H9 (cell line): ENCODE data around the gene SAMM50. TPM values are rescaled to one million over a fixed set of nuclear protein-coding genes. Genes with fewer than 3 reads are reported as not detected.

ENCODE experiments used
- DNase-seq: peaks from one replicate; pipeline ENCODE4 v3.0.0-alpha.2; 2017
- H2AFZ ChIP-seq: one replicate; pipeline ENCODE4 v1.6.1; 2013; ENCODE audit warnings: mild to moderate bottlenecking, low read length, control low read depth, moderate library complexity
- H2AK5ac ChIP-seq: 2 replicates; pipeline ENCODE4 v1.6.1; 2013; ENCODE audit warnings: low read length, control low read depth, mixed read lengths; ENCODE audit not compliant: insufficient read length
- H2BK120ac ChIP-seq: one replicate; pipeline ENCODE4 v1.6.1; 2013; ENCODE audit warnings: low read depth, mild to moderate bottlenecking, low read length, control low read depth, inconsistent platforms; ENCODE audit not compliant: poor library complexity, severe bottlenecking
- H2BK12ac ChIP-seq: 2 replicates; pipeline ENCODE4 v1.6.1; 2013; ENCODE audit warnings: low read length, control low read depth, mixed read lengths, low read depth; ENCODE audit not compliant: insufficient read length
- H2BK15ac ChIP-seq: 2 replicates; pipeline ENCODE4 v1.6.1; 2013; ENCODE audit warnings: low read depth, low read length, control low read depth
- H2BK20ac ChIP-seq: one replicate; pipeline ENCODE4 v1.6.1; 2013; ENCODE audit warnings: low read depth, mild to moderate bottlenecking, low read length, control low read depth, inconsistent platforms; ENCODE audit not compliant: poor library complexity, severe bottlenecking
- H2BK5ac ChIP-seq: 2 replicates; pipeline ENCODE4 v1.6.1; 2013; ENCODE audit warnings: low read length, control low read depth, mixed read lengths; ENCODE audit not compliant: insufficient read length
- H3K14ac ChIP-seq: 2 replicates; pipeline ENCODE4 v1.6.1; 2013; ENCODE audit warnings: low read length, control low read depth; ENCODE audit not compliant: insufficient read depth
- H3K18ac ChIP-seq: 2 replicates; pipeline ENCODE4 v1.6.1; 2013; ENCODE audit warnings: low read depth, mild to moderate bottlenecking, mixed read lengths, low read length, control low read depth; ENCODE audit not compliant: insufficient read length
- H3K23ac ChIP-seq: 2 replicates; pipeline ENCODE4 v1.6.1; 2013; ENCODE audit warnings: low read length, control low read depth, mixed read lengths, low read depth; ENCODE audit not compliant: insufficient read length
- H3K23me2 ChIP-seq: 2 replicates; pipeline ENCODE4 v1.6.1; 2013; ENCODE audit warnings: low read depth, mild to moderate bottlenecking, mixed read lengths, low read length, control low read depth; ENCODE audit not compliant: insufficient read length, poor library complexity, severe bottlenecking
- H3K27ac ChIP-seq: 2 replicates; pipeline ENCODE4 v1.5.1; 2013; ENCODE audit warnings: low read length, control low read depth, mixed read lengths, low read depth; ENCODE audit not compliant: insufficient read length
- H3K27me3 ChIP-seq: 2 replicates; pipeline ENCODE4 v1.6.1; 2013; ENCODE audit warnings: low read length, control low read depth, inconsistent platforms; ENCODE audit not compliant: insufficient read depth
- H3K4ac ChIP-seq: 2 replicates; pipeline ENCODE4 v1.6.1; 2013; ENCODE audit warnings: low read depth, mild to moderate bottlenecking, control low read depth, inconsistent platforms, low read length, moderate library complexity
- H3K4me1 ChIP-seq: 2 replicates; pipeline ENCODE4 v1.6.1; 2013; ENCODE audit warnings: low read length, control low read depth, inconsistent platforms; ENCODE audit not compliant: insufficient read depth
- H3K4me2 ChIP-seq: 2 replicates; pipeline ENCODE4 v1.6.1; 2013; ENCODE audit warnings: low read length, control low read depth, mixed read lengths; ENCODE audit not compliant: insufficient read length, insufficient read depth
- H3K56ac ChIP-seq: 2 replicates; pipeline ENCODE4 v1.6.1; 2013; ENCODE audit warnings: low read depth, mild to moderate bottlenecking, mixed read lengths, low read length, control low read depth; ENCODE audit not compliant: insufficient read length
- H3K79me1 ChIP-seq: 2 replicates; pipeline ENCODE4 v1.6.1; 2013; ENCODE audit warnings: low read depth, mild to moderate bottlenecking, moderate library complexity, low read length, control low read depth, inconsistent platforms; ENCODE audit not compliant: insufficient read depth, poor library complexity, severe bottlenecking
- H3K79me2 ChIP-seq: 2 replicates; pipeline ENCODE4 v1.6.1; 2013; ENCODE audit warnings: low read length, control low read depth, inconsistent platforms; ENCODE audit not compliant: insufficient read depth
- H3K9ac ChIP-seq: 2 replicates; pipeline ENCODE4 v1.6.1; 2013; ENCODE audit warnings: low read length, control low read depth, mixed read lengths; ENCODE audit not compliant: insufficient read length; ENCODE audit errors: extremely low read depth
- H3K9me3 ChIP-seq: one replicate; pipeline ENCODE4 v1.6.1; 2013; ENCODE audit warnings: low read depth, low read length, inconsistent platforms; ENCODE audit not compliant: control insufficient read depth
- H3T11ph ChIP-seq: one replicate; pipeline ENCODE4 v1.6.1; 2013; ENCODE audit warnings: mild to moderate bottlenecking, low read length, control low read depth, inconsistent platforms
- H4K20me1 ChIP-seq: one replicate; pipeline ENCODE4 v1.6.1; 2013; ENCODE audit not compliant: control insufficient read depth, insufficient read length, insufficient read depth
- H4K5ac ChIP-seq: 2 replicates; pipeline ENCODE4 v1.6.1; 2013; ENCODE audit warnings: low read depth, mild to moderate bottlenecking, mixed read lengths, low read length, control low read depth; ENCODE audit not compliant: insufficient read length
- H4K8ac ChIP-seq: replicated peaks from 2 replicates; pipeline ENCODE4 v1.6.1; 2013; ENCODE audit warnings: low read length, control low read depth, mixed read lengths, low read depth; ENCODE audit not compliant: insufficient read length
- H4K91ac ChIP-seq: 2 replicates; pipeline ENCODE4 v1.6.1; 2013; ENCODE audit warnings: low read depth, mild to moderate bottlenecking, moderate library complexity, mixed read lengths, low read length, control low read depth; ENCODE audit not compliant: insufficient read length
- H3K27ac Mint-ChIP-seq, 3 experiments: 2 replicates in 2 of 3; 3 replicates in 1 of 3; pipeline ENCODE4 v1.8.0; 2020 to 2021; ENCODE audit warnings: mixed read lengths in 3 of 3, mild to moderate bottlenecking in 1 of 3, moderate library complexity in 1 of 3
- H3K27me3 Mint-ChIP-seq: 2 replicates; pipeline ENCODE4 v1.8.0; 2021; ENCODE audit warnings: low read depth, mild to moderate bottlenecking, moderate library complexity, mixed read lengths
- H3K36me3 Mint-ChIP-seq, 3 experiments: 2 replicates in 2 of 3; 3 replicates in 1 of 3; pipeline ENCODE4 v1.8.0; 2020 to 2021; ENCODE audit warnings: low read depth in 3 of 3, mixed read lengths in 3 of 3; ENCODE audit not compliant: insufficient read depth in 1 of 3
- H3K4me1 Mint-ChIP-seq, 2 experiments: 2 replicates each; pipeline ENCODE4 v1.8.0; 2020; ENCODE audit warnings: mixed read lengths in 2 of 2
- H3K4me3 Mint-ChIP-seq, 2 experiments: 2 replicates in 1 of 2; 3 replicates in 1 of 2; pipeline ENCODE4 v1.8.0; 2020 to 2021; ENCODE audit warnings: mild to moderate bottlenecking in 2 of 2, mixed read lengths in 2 of 2, moderate library complexity in 1 of 2
- H3K9me3 Mint-ChIP-seq, 2 experiments: 2 replicates in 1 of 2; 3 replicates in 1 of 2; pipeline ENCODE4 v1.8.0; 2020; ENCODE audit warnings: mild to moderate bottlenecking in 2 of 2, mixed read lengths in 2 of 2, moderate library complexity in 1 of 2
- CTCF ChIP-seq: fragments of 200-600 bp; sonication (generic); conservative IDR thresholded peaks from 3 replicates; pipeline ENCODE4 v1.8.0; 2021; ENCODE audit warnings: antibody characterized with exemption, mild to moderate bottlenecking
- WGBS: extraction: QIAGEN DNeasy Blood & Tissue Kit; methylation state at CpG from one replicate; pipeline ENCODE4 v1.1.7; 2013; ENCODE audit warnings: missing lambda C conversion rate, low lambda C conversion rate, mixed read lengths; ENCODE audit not compliant: insufficient read length; ENCODE audit errors: extremely low coverage; 5-methylcytosine and 5-hydroxymethylcytosine counted together
- total RNA-seq: library from RNA; stranded (reverse); gene quantifications from 2 replicates; pipeline ENCODE4 v1.2.1, GENCODE V29; 2021

Gene SAMM50
- total RNA-seq, 1 experiment from 2014 or later: 57.2 TPM

DNA sequence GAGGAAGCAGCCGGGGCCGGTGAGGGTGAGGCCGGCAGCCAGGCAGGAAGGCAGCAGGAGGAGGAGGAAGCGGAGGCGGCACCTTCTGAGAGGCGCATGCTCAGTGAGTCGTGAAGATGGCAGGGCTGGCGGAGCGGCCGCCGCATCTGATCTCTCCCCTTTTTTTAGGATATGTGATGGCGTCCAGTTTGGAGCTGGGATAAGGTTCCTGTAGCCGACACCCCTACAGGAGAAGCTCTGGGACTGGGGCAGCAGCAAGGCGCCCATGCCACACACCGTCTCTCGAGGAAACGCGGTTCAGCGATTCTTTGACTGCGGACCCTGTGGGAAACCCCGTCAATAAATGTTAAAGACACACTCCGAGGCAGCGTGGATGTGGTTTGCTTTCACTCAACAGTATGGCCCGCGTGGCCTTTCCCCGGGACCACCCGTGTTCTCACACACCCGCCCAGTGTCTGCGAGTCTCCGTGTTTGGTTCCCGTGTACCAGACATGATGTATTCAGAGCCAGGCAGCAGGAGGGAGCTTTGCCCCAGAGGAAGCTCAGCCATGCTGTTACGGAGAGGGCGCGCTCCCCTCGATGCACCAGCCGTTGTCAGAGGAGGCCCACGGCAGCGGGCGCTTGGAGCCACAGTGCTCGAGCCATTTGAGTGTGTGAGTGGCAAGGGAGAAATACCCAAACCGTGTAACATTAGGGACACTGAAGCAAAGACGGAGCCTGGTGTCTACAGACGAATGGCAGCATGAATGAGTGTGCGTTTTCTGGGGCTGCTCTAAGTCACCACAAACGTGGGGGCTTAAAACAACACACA lies 41.1 kb downstream of the SAMM50 start:
- Histone ChIP-seq H2AK5ac (no peak overlapping the region), H3K9me3 (no peaks in the 10 kb centered on the region), H3K27ac (no peak overlapping the region), H2BK120ac (no peak overlapping the region), H3K14ac (no peak overlapping the region), H3K4me2 (no peak overlapping the region), H2AFZ (no peak overlapping the region), H4K5ac (no peak overlapping the region), H4K8ac (no peak overlapping the region), H4K20me1 (peaks cover 4% of the 10 kb centered on the region), H3K9ac (no peak overlapping the region), H2BK12ac (no peak overlapping the region), H2BK20ac (no peak overlapping the region), H3K56ac (no peak overlapping the region), H3K18ac (no peak overlapping the region), H3K4ac (no peak overlapping the region), H3K79me2 (no peaks in the 10 kb centered on the region), H4K91ac (no peak overlapping the region), H3K23ac (no peak overlapping the region), H3K23me2 (no peaks in the 10 kb centered on the region), H2BK5ac (no peak overlapping the region), H3K4me1 (no peaks in the 10 kb centered on the region), H2BK15ac (no peak overlapping the region), H3T11ph (no peak overlapping the region), H3K27me3 (no peaks in the 10 kb centered on the region), H3K79me1 (no peaks in the 10 kb centered on the region)
- Mint-ChIP-seq H3K9me3 (no peaks in the 10 kb centered on the region), H3K27me3 (no peaks in the 10 kb centered on the region), H3K4me3 (no peak overlapping the region), H3K27ac (no peak overlapping the region; a peak in 1 of 7 replicates), H3K36me3 (peaks cover 18 to 70% (median 69%) of the 10 kb centered on the region in 3 experiments; a peak in 6 of 7 replicates), H3K4me1 (peaks cover 4 to 10% of the 10 kb centered on the region in 2 experiments; a peak in 3 of 4 replicates)
- no CpG with 5 or more reads among the region's 45 CpGs for WGBS
- TF ChIP-seq CTCF: no peak
- DNase-seq: no peak
